Transverse colon (tissue), 4 donors: ENCODE results near the gene AKIRIN2. TPM values are rescaled to one million over a fixed set of nuclear protein-coding genes. Genes with fewer than 3 reads are reported as not detected.

Experiments
- DNase-seq: peaks from one replicate; pipeline ENCODE4 v3.0.0-alpha.2; 2019
- H3K27ac ChIP-seq, 4 donors: fragments of 200-600 bp; sonication (generic); 2 replicates each; pipeline ENCODE4 v1.5.1; 2016 to 2018; ENCODE audit warnings: inconsistent platforms in 4 of 4
- H3K27me3 ChIP-seq: fragments of 200-600 bp; sonication (generic); 2 replicates; pipeline ENCODE4 v1.5.1; 2017; ENCODE audit warnings: inconsistent platforms
- H3K36me3 ChIP-seq, 4 donors: fragments of 200-600 bp; sonication (generic); 2 replicates each; pipeline ENCODE4 v1.5.1; 2017 to 2019; ENCODE audit warnings: inconsistent platforms in 4 of 4
- H3K4me1 ChIP-seq, 4 donors: fragments of 200-600 bp; sonication (generic); 2 replicates each; pipeline ENCODE4 v1.5.1; 2017 to 2020; ENCODE audit warnings: inconsistent platforms in 4 of 4
- H3K4me3 ChIP-seq, 4 donors: fragments of 200-600 bp; sonication (generic); 1 replicate in 1 of 4; 2 replicates in 3 of 4; pipeline versions ENCODE4 v1.5.1 to v1.6.1; 2017 to 2019; ENCODE audit warnings: inconsistent platforms in 4 of 4
- H3K9me3 ChIP-seq, 2 donors: fragments of 200-600 bp; sonication (generic); 2 replicates each; pipeline ENCODE4 v1.5.1; 2017 to 2019; ENCODE audit warnings: inconsistent platforms in 2 of 2
- EP300 ChIP-seq: sonication (generic); formaldehyde crosslinking; IDR thresholded peaks from one replicate; pipeline ENCODE4 v1.6.1; 2017; ENCODE audit warnings: antibody characterized with exemption, low read depth
- POLR2A ChIP-seq: fragments of 450-650 bp; IDR thresholded peaks from one replicate; pipeline ENCODE4 v1.6.1; 2016; ENCODE audit warnings: antibody characterized with exemption, mild to moderate bottlenecking, moderate library complexity
- POLR2AphosphoS5 ChIP-seq, 3 donors: sonication (generic); formaldehyde crosslinking; IDR thresholded peaks; one replicate each; pipeline ENCODE4 v1.6.1; 2016; ENCODE audit warnings: antibody characterized with exemption in 3 of 3
- WGBS, 2 donors: methylation state at CpG; one replicate each; pipeline ENCODE4 v1.1.5; 2018; ENCODE audit warnings: low coverage in 1 of 2; 5-methylcytosine and 5-hydroxymethylcytosine counted together
- in situ Hi-C, 4 donors: fragments of 200-750 bp; cut with MboI; loops; one replicate each; pipeline versions ENCODE4 v1.15.0 to v1.15.1; 2017; ENCODE audit warnings: low sequenced_read_pairs in 3 of 4, low pct_ligation_motif_present in 1 of 4, low pct_unique_long_range_greater_than_20kb in 1 of 4
- intact Hi-C: fragments of 100-400 bp; cut with DNase I; formaldehyde crosslinking; loops from one replicate; pipeline ENCODE4 v1.15.1; 2023; ENCODE audit warnings: low total_unique reads
- total RNA-seq, 4 donors: library from RNA; depleted of rRNA; stranded (reverse); fragments of >200 nt; gene quantifications; one replicate each; pipeline ENCODE4 v1.1.0, GENCODE V29; 2016
- TF ChIP-seq, protein P1 (sequence below), 5 experiments: fragments of 200-600 bp in 3 of 5; fragments of 450-650 bp in 2 of 5; sonication (generic) in 3 of 5; IDR thresholded peaks; 1 replicate in 2 of 5; 2 replicates in 3 of 5; pipeline ENCODE4 v1.5.1; 2016 to 2017; ENCODE audit warnings: antibody characterized with exemption in 5 of 5, inconsistent platforms in 3 of 5, mild to moderate bottlenecking in 2 of 5, moderate library complexity in 1 of 5

Gene AKIRIN2
- total RNA-seq, 4 donors from 2014 or later, result 16.3 to 44.9 (median 20.7) TPM

DNA sequence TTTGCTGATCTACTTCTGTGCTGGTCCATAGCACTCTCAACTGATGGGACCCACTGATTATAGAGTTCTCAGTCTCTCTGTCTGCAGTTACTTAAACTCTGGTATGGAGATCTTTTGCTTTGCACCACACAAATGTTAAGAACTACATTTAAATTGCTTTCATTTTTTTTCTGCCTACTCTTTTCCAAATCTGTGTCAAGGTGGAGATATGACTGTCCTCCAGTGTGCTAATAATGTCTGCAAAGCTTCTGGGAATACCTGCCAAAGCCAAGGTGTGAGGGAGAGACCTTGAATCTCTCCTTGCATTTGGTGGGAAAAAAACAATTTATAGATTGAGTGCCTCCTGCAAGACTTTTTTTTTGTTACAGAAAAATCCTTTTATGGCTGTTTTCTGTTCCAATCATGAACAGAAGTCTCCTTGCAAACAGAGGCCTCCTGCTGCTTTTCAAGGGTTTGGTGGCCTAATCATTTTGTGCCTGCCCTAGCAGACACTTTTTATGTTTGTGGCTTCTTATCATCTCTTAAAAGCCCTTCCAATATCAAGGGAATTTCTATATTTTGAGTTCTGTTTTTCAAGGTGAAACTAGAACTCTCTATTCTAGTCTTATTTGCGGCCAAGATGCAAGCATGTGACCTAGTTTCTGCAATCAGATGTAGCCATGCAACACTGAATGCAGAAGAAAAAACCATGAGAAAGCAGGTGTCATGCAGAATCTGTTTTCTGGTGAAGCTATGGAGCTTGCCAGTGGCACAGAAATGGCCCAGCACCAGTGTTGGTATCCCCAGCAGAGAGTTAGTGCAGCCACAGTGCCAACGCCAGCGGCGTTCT, 23.2 kb upstream of the AKIRIN2 start:
- in situ Hi-C loops (no loop called here), intact Hi-C loops (no loop called here)
- WGBS, 2 donors, result 75 to 91% methylated on average over 4 of the region's 4 CpGs
- Histone ChIP-seq H3K27ac (peak overlapping the region in 1 of 4 donors; percentile 23), H3K36me3 (no peaks in the 10 kb centered on the region), H3K9me3 (no peaks in the 10 kb centered on the region), H3K4me3 (no peak overlapping the region), H3K27me3 (no peaks in the 10 kb centered on the region), H3K4me1 (peaks cover 0 to 28% (median 19%) of the 10 kb centered on the region in 4 donors)
- TF ChIP-seq EP300 (no peak), POLR2A (no peak), POLR2AphosphoS5 (IDR thresholded peaks at IDR 0.05) (no peak)
- TF ChIP-seq, protein P1, sequence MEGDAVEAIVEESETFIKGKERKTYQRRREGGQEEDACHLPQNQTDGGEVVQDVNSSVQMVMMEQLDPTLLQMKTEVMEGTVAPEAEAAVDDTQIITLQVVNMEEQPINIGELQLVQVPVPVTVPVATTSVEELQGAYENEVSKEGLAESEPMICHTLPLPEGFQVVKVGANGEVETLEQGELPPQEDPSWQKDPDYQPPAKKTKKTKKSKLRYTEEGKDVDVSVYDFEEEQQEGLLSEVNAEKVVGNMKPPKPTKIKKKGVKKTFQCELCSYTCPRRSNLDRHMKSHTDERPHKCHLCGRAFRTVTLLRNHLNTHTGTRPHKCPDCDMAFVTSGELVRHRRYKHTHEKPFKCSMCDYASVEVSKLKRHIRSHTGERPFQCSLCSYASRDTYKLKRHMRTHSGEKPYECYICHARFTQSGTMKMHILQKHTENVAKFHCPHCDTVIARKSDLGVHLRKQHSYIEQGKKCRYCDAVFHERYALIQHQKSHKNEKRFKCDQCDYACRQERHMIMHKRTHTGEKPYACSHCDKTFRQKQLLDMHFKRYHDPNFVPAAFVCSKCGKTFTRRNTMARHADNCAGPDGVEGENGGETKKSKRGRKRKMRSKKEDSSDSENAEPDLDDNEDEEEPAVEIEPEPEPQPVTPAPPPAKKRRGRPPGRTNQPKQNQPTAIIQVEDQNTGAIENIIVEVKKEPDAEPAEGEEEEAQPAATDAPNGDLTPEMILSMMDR (IDR thresholded peaks at IDR 0.05), result no peak
- DNase-seq, result no peak

DNA sequence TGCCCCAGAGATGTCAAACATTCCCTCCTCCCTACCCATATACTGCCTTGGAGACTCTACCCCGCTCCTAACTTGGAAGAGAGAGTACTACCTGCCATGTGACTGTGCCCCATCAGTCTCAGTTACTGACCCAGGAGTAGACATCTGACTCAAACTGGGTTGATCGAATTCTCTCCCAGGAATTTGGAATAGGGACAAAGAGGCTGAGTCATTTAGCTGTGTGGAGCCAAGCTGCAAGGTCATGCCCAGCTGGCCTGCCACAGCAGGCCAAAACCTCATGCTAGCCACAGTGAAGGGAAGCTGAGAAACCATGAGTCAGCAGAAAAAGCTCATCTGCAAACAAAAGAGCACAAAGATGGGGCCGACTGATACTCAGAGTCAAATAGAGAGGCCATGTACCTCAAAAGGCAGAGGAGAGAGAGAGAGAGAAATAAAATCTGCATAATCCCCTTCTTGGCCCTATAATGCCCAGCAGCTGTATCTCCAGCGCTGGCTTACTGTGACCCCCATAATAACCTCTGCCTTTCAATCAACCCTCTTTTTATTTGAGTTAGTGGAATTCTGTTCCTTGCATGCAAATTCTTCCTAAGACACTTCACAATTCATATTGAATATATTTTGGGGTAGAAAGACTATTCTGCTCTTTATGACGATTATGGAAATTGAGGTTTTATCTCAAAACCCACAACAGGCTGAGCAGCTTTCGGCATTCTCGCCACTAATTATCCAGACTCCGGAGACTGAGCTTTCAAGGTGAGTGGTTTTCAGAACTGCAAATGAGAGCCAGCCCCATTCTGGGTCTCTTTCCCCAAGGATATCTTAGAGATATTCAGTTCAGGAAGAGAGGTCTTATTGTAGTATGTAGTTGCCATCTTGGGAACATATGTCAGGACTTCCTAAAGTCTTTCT, 21.4 kb upstream of the AKIRIN2 start:
- H3K27ac ChIP-seq, result no peak overlapping the region
- no peak overlapping the region for H3K4me3 ChIP-seq
- WGBS, 2 donors, result 61 to 74% methylated on average over 7 to 8 of the region's 8 CpGs
- H3K36me3 ChIP-seq, result no peaks in the 10 kb centered on the region
- no peaks in the 10 kb centered on the region for H3K9me3 ChIP-seq
- in situ Hi-C loops (no loop called here), intact Hi-C loops (no loop called here)
- no peaks in the 10 kb centered on the region for H3K27me3 ChIP-seq
- DNase-seq, result peak; percentile 41
- TF ChIP-seq, protein P1 (IDR thresholded peaks at IDR 0.05), result no peak
- TF ChIP-seq EP300 (no peak), POLR2A (no peak), POLR2AphosphoS5 (IDR thresholded peaks at IDR 0.05) (no peak)
- H3K4me1 ChIP-seq, result peaks cover 0 to 13% (median 5%) of the 10 kb centered on the region in 4 donors

DNA sequence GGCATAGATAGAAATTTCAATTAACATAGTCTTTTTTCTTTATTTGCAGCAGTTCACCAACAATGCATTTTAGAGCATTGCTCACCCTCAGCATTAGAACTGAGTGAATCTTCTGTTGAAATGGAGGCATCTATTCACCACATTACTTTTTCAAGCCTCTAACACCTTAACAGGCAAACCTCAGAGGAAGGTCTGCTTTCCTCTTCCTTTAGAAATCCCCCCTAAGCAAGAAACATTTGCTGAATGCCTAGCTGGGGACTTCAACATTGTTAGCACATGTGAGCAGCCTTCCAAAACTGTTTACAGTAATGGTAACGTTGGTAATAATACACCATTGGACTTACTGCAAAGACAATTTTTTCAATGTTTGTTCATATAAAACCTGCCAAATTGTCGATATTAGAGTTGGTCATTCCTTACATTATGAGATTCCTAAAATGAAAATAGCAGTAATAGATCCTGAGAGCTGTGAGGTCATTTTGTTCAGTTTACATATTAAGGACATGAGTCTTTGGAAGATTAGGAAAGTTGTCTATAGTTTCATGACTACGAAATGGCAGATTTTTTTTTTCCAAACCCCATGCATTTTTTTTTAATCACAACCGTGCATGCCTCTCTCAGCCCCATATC, 20.6 kb upstream of the AKIRIN2 start:
- H3K27ac ChIP-seq, result no peak overlapping the region
- no peaks in the 10 kb centered on the region for H3K27me3 ChIP-seq
- no peaks in the 10 kb centered on the region for H3K9me3 ChIP-seq
- H3K4me3 ChIP-seq, result no peak overlapping the region
- in situ Hi-C loops (no loop called here), intact Hi-C loops (no loop called here)
- TF ChIP-seq POLR2A (no peak), POLR2AphosphoS5 (IDR thresholded peaks at IDR 0.05) (no peak), EP300 (no peak)
- TF ChIP-seq, protein P1 (IDR thresholded peaks at IDR 0.05), result no peak
- 70 to 73% methylated on average over 4 of the region's 4 CpGs for WGBS, 2 donors
- H3K36me3 ChIP-seq, result no peaks in the 10 kb centered on the region
- peaks cover 0 to 14% (median 3%) of the 10 kb centered on the region in 4 donors for H3K4me1 ChIP-seq
- no peak for DNase-seq

DNA sequence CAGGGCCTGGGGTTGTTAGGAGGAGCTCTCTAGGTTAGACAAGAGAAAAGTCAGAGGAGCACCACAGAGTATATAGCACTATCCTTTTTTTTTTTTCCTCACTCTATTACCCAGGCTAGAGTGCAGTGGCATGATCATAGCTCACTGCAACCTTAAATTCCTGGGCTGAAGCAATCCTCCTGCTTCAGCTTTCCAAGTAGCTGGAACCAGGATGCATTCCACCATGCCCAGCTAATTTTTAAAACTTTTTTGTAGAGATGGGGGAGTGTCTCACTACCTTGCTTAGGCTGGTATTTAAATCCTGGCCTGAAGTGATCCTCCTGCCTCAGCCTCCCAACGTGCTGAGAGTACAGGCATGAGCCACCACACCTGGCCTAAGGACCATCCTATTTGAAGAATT, 19.3 kb upstream of the AKIRIN2 start:
- H3K27ac ChIP-seq, result no peak overlapping the region
- in situ Hi-C loops, result no loop called here

More for the DNA sequence above, 19.3 kb upstream of the AKIRIN2 start:
- H3K4me3 ChIP-seq, result no peak overlapping the region
- 55% methylated on average over 1 of the region's 1 CpG; no CpG with 5 or more reads in 1 of the 2 donors for WGBS, 2 donors
- H3K4me1 ChIP-seq, result peaks cover 0 to 14% (median 3%) of the 10 kb centered on the region in 4 donors
- TF ChIP-seq POLR2A, result no peak
- no peak for TF ChIP-seq POLR2AphosphoS5 (IDR thresholded peaks at IDR 0.05)
- no peak for DNase-seq
- H3K9me3 ChIP-seq, result no peaks in the 10 kb centered on the region
- intact Hi-C loops, result no loop called here
- no peaks in the 10 kb centered on the region for H3K36me3 ChIP-seq
- no peaks in the 10 kb centered on the region for H3K27me3 ChIP-seq
